Raji (cell line): ENCODE results near the gene EML2.

Source experiments
- POLR2A ChIP-seq: IDR thresholded peaks from 2 replicates; pipeline ENCODE4 v1.6.1; 2011; ENCODE audit warnings: low read depth, low read length, control low read depth; ENCODE audit not compliant: insufficient read depth

Gene EML2

GRCh38 chr19:45585158-45585577 is 54.0 kb downstream of the EML2 start:
- TF ChIP-seq POLR2A: no peak

GRCh38 chr19:45584332-45585157 is 54.7 kb downstream of the EML2 start, which contains the start of gene OPA3:
Gene OPA3 (minus strand): TSS chr19:45584802. CDS start chr19:45584764, 38 bp downstream.
- peak; percentile 94 for TF ChIP-seq POLR2A

GRCh38 chr19:45581576-45581975 is 57.6 kb downstream of the EML2 start:
- no peak for TF ChIP-seq POLR2A

GRCh38 chr19:45578861-45579260 is 60.3 kb downstream of the EML2 start:
- TF ChIP-seq POLR2A: no peak

GRCh38 chr19:45577111-45577905 is 61.9 kb downstream of the EML2 start:
- no peak for TF ChIP-seq POLR2A

GRCh38 chr19:45576682-45577081 is 62.5 kb downstream of the EML2 start:
- TF ChIP-seq POLR2A: no peak

DNA sequence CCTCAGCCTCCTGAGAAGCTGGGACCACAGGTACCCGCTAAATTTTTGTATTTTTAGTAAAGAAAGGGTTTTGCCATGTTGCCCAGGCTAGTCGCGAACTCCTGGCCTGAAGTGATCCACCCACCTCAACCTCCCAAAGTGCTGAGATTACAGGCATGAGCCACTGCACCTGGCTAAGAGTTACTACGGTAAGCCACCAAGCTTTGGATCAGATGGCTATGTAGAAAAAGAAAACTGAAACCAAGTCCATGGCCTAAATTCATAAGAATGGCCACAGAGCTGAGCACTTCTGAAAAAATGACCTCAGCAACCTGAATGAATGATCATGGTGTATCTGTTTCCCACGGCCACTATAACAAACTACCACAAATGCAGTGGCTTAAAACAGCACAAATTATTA is 64.0 kb downstream of the EML2 start:
- no peak for TF ChIP-seq POLR2A

DNA sequence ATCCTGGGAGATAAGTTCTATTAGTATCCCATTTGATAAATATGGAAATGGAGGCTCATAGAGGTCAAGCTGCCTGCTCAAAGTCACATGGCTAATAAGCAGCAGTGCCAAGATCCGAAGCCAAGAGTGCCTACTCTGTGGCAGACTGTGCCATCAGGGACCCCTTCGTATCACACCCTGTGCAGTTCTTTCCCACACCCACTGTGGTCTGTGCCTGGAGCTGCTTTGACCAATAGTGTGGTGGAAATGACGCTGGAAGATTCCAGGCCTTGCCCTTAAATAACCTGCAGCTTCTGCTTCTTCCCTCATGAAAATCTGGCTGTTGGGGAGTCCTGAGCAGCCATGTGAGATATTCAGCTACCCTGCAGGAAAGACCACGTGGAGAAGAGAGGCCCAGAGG is 64.7 kb downstream of the EML2 start:
- no peak for TF ChIP-seq POLR2A

GRCh38 chr19:45571457-45572220 is 67.6 kb downstream of the EML2 start:
- no peak for TF ChIP-seq POLR2A

DNA sequence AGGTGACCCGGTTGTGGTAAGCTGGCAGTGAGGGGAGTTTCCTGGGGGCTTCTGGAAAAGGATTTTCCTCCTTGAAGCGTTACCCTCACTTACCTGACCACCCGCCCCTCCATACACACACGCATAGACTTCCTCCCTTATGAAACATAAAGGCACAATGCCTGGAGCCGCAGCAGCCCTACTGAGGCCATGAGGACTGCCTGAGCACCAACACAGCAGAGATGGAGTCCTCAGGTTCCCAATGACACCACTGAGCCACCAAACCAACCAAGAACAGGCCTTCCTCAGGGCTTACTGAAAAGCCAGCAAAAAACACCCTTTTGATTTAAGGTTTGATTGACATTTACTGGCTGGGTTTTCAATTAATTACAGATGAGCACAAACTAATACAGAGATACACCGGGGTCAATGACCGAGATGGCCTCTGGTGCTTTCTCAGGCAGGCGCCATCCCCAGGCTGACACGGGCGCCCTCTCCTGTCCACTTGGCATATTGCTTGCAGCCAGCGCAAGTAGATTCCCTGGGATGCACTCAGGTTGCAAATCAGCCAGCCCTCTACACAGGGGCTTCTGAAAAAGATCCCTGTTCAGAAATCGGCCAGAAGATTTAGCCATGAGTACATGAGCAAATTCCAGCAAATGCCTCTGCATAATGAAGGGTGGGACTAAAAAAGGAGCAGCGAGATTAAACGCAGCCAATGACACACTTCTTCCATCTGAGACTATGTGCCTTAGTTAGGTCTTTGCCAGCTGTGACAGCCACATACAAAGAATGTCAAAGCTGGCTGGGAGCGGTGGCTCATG is 69.4 kb downstream of the EML2 start:
- no peak for TF ChIP-seq POLR2A

DNA sequence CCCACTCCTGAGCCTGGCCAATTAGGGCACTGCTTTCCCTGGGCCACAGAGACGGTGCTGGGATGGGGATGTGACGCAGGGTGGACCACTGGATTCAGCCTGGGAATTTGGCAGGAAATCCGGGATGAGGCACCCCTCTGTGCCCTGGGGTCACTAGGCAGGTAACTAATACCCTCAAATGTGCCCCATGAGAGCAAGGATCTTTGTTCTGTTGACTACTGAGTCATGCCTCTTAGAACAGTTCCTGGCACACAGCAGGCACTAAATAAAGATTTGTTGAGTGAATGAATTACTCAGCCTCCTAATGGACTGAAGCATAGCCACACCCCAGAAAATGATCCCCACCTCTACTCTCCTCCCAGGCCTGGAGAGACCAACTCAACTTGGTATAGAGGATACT is 70.5 kb downstream of the EML2 start:
- no peak for TF ChIP-seq POLR2A

GRCh38 chr19:45567609-45568008 is 71.6 kb downstream of the EML2 start:
- TF ChIP-seq POLR2A: no peak

DNA sequence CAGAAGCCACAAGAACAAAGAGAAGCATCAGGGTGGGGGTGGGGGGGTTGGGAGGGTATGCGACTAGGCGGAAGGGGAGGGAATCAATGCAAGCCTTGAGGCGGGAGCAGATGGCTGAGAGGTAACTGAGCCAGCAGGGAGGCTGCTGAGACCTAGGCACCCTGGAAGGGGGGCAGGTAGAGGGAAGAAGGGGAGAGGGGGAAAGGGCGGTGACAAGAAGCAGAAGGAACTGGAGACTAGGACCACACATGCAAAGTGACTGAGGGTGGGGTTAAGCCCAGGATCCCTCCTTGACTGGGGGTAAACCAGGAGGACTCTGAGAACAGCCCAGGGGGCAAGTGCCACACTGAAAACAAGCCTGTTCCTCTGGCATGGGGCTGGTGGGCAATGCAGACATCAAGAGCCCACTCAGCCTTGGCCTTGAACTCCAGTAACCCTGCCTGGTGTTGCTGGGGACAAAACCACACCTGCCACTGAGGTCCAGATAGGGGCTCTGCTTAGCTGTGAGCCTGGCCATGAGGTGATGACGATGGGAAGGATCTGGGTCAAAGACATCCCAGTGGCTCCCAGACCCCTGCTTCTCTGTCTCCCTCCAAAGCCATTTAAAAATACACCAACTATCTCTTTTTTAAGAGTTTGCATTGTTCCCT is 74.9 kb downstream of the EML2 start:
- 0 out of 2 replicates have a peak, but pooled peaks have one; percentile 14 for TF ChIP-seq POLR2A

- no peak for TF ChIP-seq POLR2A
Measured at GRCh38 chr19:45560686-45561085, 78.5 kb downstream of the EML2 start.
